Amniotic stem cell (primary cell): ENCODE data around the gene ZNF333.
"Not testable (repeated sequence)": the region's sequence is repeated elsewhere in the genome, so short reads cannot be mapped to it uniquely, and the experiment has no call there.

Source experiments
- DNase-seq: peaks from one replicate; lab custom pipeline; 2025; lab: John Stamatoyannopoulos, UW

Gene ZNF333

DNA sequence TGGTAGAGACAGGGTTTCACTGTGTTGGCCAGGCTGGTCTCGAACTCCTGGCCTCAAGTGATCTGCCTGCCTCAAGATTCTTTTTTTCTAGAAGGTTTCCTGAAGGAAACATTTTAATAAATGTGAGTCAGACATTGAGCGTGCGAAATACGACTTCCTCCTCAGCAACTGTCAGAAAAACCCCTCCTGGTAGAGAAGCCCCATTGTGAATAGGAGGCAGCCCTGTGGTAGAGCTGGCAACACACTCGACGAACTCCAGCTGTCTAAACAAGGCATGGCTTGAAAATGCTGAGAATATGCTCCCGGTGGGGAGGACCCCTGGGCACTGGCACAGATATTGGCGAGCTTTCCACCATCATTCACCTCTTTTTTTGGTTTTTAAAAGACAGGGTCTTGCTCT lies 9.8 kb downstream of the ZNF333 start:
- no peak for DNase-seq

DNA sequence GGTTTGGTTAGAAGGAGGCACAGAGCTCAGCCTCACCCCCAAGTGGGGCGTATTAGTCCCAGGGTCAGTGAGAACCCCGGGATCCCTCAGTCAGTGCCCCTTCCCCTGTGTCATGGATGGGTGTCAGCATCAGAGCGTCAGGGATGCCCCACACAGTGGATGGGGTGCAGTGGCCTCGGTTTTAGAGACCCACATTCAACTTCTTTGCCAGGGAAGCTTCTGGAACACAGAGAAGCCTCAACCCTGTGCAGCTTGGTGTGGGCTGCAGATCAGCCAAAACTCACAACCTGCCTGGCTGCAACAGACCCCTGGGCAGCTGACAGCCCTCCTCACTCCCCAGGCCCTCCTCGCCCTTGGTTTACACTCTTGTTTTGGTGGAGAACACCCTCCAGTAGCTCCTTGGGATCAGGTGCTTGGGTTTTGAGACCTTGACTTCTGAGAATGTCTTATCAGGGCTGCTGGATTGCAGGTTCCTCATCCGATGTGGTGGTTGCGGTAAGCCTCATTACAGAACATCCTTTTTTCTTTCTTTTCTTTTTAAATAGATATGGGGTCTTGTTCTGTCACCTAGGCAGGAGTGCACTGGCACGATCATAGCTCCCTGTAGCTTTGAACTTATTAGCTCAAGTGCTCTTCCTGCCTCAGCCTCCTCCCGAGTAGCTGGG lies 11.0 kb downstream of the ZNF333 start:
- DNase-seq: no peak

DNA sequence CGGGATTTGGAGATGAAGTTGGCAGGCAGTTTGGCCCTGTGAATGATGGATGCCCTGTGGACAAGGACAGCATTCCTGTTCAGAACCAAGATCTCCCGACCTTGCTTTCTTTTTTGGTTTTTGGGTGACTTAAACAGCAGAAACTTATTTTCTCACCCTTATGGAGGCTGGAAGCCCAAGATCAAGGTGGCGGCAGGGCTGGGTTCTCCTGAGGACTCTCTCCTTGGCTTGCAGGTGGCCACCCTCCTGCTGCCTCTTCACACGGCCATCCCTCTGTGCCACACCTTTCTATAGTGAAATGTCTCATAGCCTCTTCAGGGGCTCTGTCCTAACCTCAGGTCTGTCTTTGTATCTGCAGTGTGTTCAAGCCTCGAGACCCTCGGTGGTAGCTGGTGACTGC lies 14.0 kb downstream of the ZNF333 start:
- DNase-seq: no peak

DNA sequence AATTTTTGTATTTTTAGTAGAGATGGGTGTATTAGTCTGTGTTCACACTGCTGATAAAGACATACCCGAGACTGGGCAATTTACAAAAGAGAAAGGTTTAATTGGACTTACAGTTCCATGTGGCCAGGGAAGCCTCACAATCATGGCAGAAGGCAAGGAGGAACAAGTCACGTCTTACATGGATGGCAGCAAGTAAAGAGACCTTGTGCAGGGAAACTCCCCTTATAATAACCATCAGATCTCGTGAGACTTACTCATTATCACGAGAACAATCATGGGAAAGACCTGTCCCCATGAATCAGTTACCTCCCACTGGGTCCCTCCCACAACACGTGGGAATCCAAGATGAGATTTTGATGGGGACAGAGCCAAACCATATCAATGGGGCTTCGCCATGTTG lies 14.6 kb downstream of the ZNF333 start:
- no peak for DNase-seq

DNA sequence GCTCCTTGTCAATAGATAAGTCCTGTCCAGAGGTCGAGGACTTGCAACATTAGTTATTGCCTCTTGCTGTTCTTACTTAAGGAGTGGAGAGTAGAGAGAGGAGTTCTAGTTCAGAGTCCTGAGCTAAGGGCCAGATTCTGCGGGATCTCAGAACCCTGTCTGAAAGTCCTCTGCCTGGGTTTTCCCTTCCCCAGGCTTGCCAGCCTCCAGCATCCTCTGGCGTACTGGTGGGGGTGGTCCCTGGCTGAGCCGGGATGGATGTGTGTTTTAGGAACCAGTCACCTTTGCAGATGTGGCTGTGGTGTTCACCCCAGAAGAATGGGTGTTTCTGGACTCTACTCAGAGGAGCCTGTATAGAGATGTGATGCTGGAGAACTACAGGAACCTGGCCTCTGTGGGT lies 26.0 kb downstream of the ZNF333 start:
- no peak for DNase-seq

DNA sequence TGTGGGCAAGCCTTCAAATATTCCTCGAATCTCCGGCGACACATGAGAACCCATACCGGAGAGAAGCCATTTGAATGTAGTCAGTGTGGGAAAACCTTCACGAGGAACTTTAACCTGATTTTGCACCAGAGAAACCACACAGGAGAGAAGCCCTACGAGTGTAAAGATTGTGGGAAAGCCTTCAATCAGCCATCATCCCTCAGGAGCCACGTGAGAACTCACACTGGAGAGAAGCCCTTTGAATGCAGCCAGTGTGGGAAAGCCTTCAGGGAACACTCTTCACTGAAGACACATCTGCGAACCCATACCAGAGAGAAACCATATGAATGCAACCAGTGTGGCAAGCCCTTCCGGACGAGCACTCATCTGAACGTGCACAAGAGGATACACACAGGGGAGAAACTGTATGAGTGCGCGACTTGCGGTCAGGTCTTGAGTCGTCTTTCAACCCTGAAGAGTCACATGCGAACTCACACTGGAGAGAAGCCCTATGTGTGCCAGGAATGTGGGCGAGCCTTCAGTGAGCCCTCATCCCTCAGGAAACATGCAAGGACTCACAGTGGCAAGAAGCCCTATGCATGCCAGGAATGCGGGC lies 28.8 kb downstream of the ZNF333 start:
- DNase-seq: no peak

DNA sequence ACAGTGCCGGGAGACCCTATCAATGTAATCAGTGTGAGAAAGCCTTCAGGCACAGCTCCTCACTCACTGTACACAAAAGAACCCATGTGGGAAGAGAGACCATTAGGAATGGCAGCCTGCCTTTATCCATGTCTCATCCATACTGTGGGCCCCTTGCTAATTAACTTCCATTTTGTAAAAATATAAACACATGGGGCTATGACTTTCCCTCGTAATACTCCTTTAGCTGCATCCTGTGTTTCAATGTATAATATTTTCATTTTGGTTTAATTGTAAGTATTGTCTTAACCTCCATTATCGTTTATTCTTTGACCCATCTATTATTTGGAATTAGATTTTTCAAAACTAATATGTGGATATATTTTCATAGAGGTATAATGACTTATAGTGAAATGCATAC lies 29.3 kb downstream of the ZNF333 start:
- no peak for DNase-seq

DNA sequence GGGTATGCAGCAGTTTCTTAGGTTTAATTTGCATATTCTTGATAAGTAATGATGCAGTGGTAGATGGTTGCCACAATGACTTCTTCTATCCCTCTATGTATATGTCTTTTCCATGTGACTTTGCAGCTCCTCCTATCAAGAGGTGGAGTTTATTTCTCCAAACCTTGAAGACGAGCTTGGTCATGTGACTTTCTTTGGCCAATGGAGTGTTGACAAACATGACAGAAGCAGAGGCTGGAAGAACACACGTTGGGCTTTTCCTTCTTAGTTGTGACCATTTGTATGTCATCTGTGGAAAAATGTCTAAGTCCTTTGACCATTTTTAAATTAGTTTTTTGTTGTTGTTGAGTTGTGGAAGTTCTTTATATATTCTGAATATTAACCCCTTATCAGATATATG lies 32.3 kb downstream of the ZNF333 start:
- DNase-seq: no peak

DNA sequence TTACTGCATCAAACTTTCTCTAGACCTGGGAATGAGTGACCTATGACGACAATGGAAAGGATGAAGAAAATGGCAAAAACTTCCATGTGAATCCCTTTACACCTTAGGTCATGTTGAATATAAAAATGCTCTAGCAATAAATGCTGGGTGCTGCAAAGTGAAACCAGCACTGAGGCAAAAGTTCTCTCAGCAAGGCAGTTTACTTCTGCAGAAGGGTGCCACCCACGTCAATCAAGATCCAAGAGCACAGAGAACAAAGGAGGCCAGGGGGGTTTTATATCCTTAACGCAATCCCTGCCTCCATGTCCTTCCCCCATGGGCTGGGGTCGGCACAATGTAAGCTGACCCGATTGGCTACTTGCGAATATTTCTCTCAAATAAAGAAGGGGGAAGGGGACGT lies 38.7 kb downstream of the ZNF333 start:
- DNase-seq: no peak

DNA sequence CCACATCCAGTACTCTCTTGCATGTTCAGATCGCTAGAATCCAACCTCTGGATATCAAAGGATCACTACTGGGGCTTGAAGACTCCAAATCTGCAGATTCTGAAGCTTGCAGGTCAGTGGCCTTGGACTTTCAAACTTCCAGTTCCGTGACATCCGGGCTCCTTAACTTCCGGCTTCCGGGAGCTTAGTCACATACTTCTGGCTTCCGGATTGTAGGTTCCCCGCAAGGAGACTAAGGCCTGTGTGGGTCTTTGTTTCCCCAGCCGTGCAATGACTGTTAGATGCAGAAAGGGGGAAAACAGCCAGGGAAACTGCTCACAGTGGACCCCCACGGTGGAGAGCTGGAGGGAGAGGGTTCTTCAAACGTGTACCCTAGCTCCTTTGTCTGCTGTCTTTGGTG lies 41.4 kb downstream of the ZNF333 start:
- no peak for DNase-seq

DNA sequence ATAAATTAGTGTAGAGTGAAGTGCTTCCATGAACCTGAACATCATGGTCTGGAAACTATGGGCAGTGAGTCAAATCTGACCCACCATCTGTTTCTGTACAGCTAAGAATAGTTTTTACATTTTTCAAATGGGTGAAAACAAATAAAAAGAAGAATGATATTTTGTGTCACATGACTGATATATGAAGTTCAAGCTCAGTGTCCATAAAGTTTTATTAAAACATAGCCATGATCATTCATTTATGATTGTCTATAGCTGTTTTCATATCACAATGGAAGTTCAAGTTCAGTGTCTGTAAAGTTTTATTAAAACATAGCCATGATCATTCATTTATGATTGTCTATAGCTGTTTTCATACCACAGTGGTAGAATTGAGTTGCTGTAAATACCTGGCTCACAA lies 42.7 kb downstream of the ZNF333 start:
- DNase-seq: no peak

DNA sequence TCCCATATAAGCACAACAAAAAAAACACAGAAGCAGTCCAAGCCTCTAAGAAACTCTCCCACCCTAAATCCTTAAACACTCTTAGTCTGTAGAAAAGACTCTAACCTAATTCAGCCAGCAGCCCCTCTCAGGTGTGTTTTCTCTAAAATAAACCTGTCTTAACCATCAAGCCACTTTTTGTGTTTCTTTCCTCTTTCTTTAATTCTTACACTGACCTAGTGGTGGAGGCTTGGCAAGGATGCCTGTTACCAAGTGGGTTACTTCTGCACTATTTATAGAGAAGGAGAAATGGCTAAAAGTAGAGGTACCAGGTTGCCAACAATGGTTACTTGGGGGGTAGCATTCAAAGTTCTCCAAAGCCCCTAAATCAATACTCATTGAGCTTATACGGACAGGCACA lies 43.7 kb downstream of the ZNF333 start:
- DNase-seq: no peak

DNA sequence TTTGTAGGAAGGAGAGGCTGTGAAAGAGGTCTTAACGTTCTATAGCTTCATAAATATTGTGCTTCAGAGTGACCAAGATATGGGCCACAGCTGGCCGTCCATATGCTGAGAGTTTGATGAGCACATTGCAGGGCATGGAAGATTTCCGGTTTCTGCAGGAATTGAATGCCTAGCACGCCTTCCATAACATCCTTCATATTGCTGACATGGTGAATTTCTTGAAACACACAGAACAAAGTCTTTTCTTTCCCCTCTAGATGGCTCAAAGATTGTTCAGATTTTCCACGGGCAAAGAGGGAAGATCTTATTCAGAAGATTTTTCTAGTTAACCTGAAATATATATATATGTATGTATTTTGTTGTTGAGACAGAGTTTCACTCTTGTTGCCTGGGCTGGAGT lies 46.1 kb downstream of the ZNF333 start:
- no peak for DNase-seq

DNA sequence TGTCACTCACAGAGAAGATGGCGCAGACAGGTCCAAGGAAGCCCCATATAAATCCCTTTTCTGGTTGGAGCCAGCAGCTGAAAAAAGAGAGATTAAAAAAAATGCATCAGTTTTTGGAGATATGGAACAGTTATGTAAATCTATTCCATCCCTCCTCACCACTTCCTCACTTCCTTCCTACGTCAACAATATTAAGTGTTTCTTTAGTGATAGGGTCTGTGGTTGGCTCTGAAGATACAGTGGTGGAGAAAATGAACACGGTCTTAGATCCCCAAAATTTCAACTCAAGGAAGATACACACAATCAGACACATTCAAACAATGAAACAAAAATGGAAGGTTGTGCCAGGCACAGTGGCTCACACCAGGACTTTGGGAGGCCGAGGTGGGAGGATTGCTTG lies 57.0 kb downstream of the ZNF333 start:
- no peak for DNase-seq

DNA sequence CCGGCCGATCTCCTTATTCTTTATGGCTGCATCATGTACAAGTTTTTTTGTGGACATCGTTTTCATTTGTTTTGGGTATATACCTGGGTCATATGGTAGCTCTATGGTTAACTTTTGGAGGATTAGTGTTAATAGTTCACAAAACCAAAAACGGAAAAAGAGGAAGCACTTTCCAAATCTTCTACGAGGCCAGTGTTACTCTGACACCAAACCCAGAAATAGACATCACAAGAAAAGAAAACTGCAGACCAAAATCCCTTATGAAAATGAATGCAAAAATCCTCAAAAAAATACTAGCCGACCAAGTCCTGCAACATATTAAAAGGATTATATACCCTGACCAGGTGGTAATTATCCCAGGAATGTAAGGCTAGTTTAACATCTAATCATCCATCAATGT lies 58.8 kb downstream of the ZNF333 start:
- DNase-seq: no peak

DNA sequence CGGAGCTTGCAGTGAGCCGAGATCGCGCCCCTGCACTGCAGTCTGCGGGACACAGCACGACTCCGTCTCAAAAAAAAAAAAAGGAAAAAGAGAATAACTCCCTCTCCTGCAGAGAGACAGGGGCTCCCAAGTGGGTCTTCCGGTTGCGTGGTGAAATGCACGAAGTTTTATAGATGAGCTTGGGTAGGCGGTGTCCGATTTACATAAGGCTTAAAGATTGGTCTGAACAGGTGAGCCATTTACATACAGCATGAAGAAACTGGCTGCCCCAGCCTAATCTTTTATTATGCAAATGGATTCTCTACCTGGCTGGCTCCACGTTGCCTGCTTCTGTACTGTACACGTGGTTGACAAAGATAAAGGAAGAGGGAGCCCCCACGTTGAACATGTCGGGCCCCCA lies 69.0 kb downstream of the ZNF333 start:
- no peak for DNase-seq

DNA sequence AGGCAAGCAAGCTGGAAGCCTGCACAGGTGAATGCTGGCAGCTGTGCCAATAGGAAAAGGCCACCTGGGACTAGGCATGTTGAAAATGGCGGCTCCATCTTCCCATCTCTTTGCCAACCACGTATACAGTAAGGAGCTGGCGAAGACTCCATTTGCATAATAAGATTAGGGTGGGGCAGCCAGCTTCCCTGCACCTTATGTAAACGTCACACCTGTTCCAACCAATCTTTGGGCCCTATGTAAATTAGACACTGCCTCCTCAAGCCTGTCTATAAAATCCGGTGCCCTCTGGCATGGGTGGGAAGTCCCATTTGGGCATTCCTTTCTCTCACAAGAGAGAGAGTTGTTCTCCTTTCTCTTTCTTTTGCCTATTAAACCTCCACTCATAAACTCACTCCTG lies 71.8 kb downstream of the ZNF333 start:
- DNase-seq: no peak

DNA sequence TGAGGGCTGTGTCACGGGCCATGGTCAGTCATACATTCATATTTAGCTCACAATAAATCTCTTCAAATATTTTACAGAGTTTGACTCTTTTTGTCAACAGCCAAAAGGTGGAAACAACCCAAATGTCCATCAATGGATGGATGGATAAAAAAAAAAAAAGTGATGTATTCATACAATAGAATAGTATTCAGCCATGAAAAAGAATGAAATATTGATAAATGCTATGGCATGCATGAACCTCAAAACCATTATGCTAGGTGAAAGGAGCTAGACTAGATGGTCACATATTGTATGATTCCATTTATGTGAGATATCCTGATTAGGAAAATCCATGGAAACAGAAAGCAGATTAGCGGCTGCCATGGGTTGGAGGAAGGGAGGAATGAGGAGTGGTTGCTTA lies 72.3 kb downstream of the ZNF333 start:
- DNase-seq: no peak

DNA sequence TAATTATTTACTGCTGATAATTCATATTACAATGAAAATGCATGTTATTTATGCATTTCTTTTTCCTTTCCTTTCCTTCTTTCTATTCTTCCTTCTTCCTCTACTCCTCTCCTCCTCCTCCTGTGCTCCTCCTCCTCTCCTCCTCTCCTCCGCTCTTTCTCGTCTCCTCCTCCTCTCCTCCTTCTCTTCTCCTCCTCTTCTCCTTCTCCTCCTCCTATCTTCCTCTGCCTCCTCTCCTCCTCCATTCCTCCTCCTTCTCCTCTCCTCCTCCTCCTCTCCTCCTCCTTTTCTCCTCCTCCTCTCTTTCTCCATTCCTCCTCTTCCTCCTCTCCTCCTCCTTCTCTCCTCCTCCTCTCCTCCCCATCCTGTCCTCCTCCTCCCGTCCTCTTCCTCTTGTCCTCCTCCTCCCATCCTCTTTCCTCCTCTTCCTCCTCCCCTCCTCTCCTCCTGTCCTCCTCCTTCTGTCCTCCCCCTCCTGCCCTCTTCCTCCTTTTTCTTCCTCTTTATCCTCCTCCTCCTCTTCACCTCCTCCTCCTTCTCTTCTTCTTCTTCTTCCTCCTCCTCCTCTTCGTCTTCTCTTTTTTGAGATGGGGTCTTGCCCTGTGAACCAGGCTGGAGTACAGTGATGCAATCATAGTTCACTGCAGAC lies 73.8 kb downstream of the ZNF333 start:
- no peak for DNase-seq

DNA sequence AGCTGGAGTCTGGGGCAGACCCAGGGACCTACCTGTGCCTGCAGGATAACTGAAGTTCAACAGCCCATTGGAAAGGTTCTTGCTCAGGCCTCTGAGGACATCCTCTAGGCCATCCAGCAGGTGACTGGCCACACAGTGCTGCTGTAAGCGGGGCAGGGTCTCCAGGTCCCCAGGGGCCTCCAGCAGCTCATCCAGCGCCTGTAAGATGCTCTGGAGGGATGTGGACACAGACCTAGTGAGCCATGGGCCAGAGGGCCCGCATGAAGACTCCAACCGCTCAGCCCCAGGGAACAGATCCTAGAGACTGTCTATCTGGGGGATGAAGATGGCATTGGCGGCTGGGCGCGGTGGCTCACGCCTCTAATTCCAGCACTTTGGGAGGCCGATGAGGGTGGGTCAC lies 74.6 kb downstream of the ZNF333 start:
- no peak for DNase-seq

DNA sequence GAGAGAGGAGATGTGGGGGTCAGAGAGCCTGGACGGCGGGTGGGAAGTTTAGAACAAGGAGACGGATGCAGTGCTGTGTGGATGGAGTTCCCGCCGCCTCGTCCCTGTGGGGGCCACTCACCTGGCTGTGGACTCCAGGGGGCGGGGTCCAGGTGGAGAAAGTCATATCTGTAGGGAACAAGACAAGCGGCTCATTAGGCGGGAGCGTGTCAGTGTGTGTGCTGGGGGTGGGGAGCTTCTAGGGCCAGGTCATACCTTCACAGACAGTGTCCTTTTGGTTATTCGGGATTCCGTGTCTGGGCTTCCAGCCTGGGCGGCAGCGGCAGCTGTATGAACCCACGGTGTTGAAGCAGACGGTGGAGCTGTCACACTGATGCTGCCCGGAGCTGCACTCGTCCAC lies 75.6 kb downstream of the ZNF333 start:
- DNase-seq: not testable (repeated sequence)

DNA sequence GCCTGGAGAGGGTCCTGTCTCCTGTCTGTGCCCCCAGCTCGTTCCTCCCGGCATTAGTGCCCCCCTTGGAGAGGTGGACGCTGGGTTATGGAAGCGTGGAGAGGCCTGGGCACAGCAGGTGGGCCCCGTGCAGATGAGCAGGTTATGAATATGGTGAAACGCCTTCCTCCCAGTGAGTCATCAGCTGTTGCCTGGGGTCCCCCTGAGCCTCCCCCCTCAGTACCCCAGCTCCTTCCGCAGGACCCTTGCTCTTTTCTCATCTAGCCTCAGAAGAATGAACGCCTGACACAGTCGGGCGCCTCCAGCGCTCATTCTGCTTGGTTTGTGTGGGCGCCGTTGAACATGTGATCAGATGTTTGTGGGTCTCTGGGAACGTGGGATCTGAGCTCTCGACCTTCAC lies 76.0 kb downstream of the ZNF333 start:
- not testable (repeated sequence) for DNase-seq

DNA sequence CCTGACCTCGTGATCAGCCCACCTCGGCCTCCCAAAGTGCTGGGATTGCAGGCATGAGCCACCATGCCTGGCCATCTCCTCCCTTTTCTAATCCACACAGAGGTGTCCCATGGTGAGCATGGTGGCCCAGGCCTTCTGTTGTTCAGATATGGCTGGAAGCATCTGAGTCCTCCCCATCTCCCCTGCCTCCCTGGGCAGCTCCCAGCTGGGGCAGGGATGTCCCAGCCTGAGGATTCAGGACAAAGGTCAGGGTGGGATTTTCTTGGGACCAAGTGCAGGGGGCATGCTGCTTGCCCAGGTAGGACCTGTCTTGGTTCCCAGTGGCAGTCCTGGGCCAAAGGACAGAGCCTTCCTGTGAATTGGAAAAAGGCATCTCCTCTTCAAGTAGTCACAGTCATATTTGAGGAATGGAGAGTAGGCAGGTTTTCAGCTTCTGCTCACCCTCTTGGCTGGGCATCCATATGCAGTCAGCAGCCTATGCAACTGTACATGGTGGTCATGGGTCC lies 77.7 kb downstream of the ZNF333 start:
- DNase-seq: no peak

DNA sequence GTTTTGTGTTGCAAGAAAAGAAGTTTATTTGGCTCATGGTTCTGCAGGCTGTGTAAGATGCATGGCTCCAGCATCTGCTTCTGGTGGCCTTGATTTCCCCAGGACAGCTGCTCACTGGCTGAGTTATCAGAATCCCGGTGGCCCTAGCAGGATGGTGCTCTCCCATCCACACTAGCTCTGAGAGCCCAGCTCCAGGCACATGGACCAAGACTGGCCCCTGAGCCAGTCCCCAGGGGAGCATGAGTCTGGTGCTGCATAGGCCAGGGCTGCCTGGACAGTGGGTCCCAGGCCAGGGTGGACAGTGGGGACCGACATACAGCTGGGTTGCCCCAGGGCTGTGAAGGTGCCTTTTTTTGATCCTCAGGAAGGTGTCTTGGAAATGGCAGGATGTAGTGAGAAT lies 78.2 kb downstream of the ZNF333 start:
- no peak for DNase-seq
